Activated T-helper 1 cell treated with anti-CD3 and anti-CD28 coated beads, Interleukin-2, amount 50 U/mL, for 16 hours (primary cell): Measurements from ENCODE around the gene ELMO1.

Source experiments
- DNase-seq, 2 donors: peaks; one replicate each; pipeline ENCODE4 v3.0.0-alpha.2; 2020; ENCODE audit warnings: low read depth in 1 of 2, low spot score in 1 of 2

ELMO1 gene

DNA sequence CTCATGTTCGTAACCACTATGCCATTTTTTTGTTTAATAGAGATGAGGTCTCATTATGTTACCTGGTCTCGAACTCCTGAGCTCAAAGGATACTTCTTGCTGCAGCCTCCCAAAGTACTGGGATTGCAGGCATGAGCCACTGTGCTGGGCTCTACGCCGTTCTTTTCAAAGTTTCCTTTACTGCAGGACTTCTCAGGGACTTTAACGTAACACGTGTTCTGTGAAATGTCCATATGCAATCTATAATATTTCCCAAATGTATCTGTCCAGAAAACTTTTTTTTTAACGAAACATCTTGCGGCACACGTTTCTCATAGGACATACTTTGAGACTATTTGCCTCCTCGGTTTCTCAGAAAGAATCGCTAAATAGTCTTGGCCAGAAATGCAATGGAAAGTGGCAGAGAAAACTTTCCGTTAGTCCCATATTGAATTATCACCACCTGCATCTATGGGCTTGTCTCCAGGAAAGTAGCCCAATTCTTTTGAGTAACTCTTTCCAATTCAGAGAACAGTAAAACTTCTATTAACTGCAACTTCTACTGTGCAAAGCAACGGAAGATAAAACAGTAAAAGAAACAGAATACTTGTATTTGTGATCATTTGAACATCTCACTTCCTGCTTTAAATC lies 96.3 kb downstream of the ELMO1 start:
- DNase-seq, result no peak

DNA sequence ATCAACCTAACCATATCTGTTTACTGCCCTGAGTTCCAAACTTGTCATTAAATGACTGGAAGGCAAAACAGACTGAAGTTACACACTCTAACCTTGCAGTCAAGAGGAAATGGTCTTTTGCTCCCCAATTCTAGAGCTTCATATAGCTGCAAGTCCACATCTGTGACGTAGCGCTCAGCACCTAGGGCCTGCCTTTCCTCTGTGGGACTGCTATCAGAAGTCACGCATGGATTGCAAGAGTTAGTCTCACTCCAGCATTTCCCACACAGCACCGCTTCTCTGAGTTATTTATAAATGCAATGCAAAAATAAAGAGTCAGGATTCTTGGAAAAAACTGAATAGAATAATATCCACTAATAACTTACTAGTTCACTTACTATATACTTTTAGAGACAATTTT lies 96.9 kb downstream of the ELMO1 start:
- no peak for DNase-seq

DNA sequence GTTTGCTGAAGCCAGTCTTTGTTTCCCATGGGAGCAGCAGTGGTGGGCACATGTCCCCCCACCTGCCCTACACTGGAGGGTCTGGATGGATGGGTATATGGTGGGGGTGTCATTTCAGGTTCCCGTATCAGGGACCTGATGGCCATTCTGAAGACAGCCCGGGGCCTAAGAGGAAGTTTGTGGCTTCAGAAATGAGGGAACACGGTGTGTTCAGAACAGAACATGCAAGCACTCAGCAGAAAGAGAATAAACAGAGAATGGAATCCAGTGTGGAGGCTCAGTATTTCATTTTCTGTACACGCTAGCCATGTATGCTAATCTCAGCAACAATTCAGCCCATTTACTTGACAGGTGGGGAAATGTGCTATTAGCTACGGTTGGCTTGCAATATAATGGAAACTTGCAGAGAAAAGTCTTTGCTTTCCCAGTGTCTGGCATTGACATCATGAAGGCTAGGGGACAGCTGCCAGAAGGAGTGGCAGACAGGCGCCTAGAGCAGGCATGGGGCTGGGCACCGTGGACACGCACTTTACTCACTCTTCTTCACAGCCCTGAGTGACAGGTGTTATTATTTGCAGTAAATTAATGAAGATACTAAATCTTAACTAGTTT lies 98.6 kb downstream of the ELMO1 start:
- DNase-seq, result no peak

DNA sequence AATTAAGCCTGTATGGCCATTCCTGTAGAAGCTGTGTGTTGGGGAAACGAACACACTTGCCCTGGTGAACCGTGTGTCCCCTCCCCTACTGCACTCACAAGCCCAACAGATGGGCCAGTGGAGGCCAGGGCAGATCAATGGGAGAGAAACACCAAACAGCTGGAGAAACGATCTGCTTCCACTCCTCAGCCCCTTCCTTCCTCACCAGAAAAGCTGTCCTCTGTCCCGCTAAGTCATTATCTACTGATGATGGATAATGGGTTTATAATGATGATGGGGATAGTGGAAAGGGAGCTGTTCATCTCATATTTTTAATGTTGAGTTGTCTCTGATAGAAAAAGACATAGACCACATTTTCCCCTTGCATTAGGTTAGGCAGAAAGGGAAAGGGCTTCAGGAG lies 99.7 kb downstream of the ELMO1 start:
- DNase-seq, result no peak

DNA sequence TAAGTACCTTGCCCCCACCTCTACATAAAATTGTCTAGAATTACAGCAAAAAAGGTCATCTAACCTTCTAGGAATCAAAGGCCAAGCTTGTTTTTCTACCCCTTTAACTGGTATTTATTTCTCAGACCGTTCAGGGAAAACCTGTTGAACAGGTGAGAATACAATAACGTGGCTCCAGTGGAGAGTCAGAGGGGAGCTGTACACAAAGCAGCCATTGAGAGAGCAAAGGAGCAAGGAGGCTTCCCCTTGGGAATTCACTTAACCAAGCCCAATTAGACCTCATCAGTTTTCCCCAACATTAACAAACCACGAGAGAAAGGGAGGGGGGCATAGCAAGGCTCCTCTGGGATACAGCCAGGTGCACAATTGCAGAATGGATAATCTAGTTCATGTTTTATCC lies 101.9 kb downstream of the ELMO1 start:
- DNase-seq, result no peak

DNA sequence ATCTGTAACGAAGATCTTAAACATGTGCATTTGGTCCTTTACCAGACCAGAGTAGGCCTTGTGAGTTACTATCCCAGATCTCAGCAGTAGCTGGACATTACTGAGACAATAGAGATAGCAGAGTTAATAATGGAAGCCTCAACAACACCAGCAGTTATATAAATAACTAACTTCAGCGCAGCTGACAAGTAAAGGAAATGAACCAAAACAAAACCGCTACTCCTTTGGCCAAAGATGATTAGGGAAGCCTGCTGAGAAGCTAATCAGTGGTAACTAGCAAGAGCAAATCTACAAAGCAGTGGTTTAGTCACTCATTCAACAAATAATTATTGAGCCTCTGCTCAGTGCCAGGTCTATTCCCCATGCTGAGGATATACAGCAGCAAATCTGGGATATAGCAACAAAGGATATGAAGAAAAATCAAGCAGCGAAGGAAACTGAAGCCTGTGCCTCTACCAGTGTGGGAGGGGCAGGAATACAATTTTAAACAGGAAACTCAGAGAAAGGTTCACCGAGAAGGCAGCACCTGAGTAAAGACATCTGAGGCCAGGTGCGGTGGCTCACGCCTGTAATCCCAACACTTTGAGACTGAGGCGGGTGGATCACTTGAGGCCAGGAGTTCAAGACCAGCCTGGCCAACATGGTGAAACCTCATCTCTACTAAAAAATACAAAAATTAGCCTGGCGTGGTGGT lies 103.6 kb downstream of the ELMO1 start:
- DNase-seq, result no peak

DNA sequence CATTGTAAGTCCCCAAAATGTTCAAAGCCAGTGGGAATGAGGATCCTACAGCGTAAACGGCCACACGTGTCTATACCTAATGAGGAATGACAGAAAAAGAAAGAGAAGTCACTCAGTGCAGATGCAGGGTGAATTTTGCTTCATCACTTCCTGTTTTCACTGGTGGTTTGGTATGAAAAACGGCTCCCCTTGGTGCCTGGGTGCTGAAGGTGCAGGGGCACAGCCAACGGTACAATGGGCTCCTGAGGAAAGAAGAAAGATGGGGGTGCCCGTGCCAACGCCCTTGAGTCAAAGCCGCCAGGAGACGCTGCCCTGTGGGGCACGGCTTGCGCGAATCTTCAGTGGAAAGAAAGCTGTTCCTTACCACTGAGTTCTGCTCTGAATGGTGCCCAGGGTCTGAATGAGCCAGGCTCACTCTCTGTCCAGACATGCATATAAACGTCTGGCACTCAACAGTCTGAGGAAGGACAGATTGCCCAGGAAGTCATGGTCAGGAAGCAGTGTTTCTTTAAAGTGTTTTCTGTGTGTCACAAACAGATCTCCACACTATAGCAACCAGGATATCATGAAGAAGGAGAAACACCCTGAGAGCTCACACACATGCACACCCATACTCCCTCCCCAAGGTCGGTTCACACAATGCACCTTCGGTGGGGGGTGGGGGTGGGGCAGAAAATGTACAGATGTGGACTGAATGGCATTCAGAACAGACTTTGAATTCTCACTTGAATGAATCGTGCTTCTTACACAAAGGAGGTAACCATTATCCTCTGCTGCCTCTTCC lies 105.8 kb downstream of the ELMO1 start:
- DNase-seq, result peak; percentile 44 to 59

DNA sequence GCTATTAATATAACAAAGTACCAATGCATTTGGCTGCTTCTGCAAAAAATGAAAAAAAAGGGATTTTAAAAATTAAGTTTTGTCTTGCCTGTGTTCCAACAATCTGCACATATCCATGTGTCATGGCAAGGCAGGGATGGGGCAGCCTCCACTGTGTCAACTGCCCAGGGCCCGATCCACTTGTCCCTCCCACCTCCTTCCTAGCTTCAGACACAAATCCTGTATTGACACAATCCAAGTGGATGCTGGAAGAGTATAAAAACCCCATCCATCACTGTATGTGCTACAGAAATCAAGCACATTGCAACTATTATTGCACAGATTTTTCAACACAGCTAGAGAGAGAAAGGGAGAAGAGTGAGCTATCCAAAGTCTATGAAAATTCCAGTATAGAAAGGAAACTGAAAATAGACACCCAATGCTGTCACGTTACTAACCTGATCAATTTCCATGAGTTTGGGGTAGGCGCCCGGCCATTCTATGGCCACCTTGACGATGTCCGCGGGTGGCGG lies 106.4 kb downstream of the ELMO1 start:
- no peak for DNase-seq

DNA sequence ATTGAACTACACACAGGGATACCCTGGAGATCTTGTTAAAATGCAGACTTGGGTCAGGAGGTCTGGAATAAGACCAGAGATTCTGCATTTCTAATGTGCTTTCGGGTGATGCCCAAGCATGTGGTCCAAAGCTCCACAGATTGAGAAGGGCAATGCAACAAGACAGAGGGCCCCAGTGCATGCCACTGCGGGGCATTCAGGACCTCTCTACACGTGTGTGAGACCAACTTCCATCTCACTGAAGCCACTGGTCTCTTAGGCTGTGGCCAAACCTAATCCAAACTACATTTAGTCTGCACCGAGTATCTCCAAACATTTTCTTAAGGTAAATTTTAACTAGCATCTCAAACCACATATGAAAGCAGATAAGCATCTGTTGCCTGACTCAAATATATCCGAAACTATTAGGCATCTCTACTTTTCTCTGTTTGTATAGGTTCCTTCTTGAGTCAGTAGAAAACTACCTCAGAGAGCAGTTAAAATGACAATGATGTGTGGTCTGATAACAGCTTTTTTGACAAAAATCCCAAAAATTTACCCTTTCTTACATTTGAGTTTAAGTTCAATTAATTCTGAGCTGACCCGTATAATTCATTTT lies 107.5 kb downstream of the ELMO1 start:
- no peak for DNase-seq

DNA sequence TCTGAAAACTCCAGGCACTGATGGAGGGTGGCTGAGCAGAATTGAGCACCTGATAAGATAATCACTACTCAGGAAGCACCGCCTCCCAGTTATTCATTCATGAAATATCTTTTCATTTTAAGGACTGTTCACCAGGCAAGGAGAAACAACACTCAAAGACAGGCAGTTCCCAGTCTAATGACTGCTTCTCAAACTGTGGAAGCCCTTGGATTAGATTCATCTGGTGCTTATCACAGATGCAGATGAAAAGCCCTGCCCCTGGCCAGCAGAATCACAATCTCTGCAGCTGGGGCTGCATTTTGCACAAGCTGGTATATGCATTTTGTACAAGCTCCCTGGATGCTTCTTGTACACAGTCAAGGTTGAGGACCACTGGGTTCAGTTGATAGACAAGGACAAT lies 109.7 kb downstream of the ELMO1 start:
- no peak for DNase-seq

DNA sequence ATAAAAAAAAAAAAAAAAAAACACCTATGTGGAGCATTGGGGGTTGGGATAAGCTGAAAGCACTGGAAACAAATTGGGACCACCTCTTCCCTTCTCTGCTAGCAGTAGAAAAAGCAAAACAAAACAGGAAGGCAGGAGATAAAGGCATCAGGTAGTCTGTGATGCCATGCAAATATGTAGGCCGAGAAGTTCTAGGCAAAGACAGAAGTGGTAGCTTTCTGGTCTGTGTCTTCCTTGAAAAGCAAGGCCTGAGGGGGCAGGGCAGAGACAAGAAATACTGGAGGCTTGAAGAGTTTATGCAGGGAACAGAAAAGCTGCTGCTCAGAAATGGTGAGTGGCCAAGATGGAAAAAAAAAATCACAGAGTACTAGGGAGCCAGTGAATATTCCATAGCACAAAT lies 111.1 kb downstream of the ELMO1 start:
- DNase-seq, result no peak

DNA sequence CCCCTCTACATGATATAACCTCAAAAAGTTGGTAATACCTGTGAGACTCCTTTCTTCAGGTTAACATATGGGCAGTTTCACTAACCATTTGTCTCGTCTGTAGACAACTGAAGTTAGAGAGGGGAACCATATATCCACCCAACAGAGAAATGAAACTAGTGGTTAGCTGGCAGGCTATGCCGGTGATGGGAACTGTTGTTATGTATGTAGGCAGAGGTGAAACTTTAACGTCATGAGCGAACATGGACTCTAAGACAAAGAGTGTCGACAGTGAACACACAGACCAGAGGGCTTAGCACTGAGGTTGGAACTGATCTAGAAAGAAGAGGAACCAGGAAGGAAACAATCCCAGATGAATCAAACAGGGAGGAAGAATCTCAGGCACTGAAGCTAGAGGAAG lies 112.4 kb downstream of the ELMO1 start:
- DNase-seq, result no peak

DNA sequence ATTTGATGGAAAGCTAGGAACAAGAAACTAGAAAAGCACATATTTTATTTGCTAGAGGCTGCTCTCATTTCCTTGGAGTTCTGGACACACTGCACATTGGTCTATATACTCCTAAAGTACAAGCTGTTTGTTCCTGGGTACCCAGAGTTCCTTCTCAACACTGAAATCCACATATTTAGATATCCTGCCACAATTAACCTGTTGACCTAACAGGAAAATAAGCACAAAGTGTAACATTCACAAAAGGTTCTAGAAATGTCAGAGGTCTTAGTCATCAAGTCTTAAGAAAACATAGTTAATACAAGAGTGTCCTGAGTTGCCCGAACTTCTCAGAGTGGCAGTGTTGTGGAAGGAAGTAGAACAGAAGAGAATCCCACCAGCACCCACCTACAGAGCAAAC lies 115.6 kb downstream of the ELMO1 start:
- DNase-seq, result no peak

DNA sequence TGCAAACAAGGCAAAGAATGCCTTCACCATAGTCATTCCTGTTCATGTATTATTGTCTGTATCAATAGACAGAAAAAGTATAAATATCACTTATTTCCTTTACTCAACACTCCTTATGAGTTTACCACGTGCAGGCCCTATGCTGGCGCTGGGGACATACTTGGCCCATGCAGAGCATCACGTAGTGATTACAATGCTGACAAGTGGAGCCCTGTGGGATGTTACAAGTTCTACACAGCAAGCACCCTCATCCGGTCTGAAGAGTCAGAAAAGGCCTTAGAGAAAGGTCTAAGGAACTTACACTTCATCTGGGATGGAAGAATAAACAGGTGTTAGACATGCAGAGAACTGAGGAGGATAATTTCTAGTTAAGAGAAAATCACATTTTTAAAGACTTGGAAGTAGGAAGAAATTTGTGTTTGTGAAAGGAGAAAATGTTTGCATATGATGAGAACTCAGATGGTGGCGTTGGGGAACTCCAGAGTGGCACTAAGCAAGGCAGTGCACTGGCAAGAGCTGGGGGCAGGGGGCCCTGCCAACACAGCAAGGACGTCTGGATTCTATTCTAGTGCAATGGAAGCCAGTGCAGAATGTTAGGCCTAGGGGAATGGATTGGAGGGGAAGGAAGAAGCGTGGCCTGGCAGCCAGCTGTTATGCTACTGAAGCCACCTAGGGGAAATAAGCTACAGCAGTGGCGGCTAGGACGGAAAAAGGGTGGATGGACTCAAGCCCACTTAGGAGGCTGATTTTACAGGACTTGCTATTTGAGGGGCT lies 116.2 kb downstream of the ELMO1 start:
- DNase-seq, result no peak

DNA sequence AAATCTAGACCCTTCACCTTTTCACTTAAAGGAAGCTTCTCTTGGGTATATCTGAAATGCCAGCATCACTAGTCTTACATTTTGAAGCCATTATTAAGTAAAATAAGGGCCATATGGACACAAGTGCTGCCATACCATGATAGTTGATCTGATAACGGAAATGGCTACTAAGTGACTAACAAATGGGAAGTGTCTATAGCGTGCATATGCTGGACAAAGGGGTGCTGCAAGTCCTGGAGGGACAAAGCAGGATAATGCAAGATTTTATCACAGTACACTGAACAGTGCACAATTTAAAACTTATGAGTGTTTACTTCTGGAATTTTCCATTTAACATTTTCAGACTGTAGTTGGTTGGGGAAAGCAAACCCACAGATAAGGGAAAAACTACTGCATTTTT lies 117.9 kb downstream of the ELMO1 start:
- no peak for DNase-seq

DNA sequence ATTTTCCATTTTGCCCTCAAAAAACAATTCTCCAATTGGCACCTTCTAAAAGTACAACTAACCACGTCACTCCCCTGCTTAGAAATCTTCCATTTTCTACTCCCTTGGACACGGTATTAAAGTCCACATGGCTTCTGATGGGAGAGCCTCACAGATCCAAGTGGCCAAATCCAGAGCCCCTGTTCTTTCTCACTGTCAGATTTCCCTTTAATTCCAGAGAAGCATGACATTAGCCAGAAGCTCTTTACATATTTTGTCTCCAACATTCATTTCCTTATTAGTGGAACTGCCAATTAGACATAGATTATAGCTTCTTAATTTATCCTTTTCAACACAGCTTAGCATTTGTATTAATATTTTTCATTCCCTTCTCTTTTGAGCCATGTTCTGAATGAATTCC lies 118.7 kb downstream of the ELMO1 start:
- no peak for DNase-seq

DNA sequence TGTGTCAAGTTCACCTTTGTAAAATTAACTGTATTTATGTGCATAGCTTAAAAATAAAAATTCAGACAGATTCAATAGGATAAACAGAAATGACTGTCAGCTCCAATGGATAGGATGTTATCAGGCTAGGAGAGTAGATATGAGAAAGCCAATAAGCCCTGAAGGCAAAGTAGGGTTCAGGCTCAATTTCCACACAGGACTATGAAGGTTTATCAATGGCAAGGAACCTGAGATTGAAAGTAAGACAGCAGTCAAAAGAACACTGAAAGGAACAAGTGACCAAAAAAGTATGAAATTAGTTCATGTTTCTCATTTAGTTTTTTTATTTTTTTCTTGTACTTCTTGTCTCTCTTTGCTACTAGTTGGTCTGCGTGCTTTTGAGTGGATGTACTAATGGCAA lies 121.4 kb downstream of the ELMO1 start:
- DNase-seq, result no peak

DNA sequence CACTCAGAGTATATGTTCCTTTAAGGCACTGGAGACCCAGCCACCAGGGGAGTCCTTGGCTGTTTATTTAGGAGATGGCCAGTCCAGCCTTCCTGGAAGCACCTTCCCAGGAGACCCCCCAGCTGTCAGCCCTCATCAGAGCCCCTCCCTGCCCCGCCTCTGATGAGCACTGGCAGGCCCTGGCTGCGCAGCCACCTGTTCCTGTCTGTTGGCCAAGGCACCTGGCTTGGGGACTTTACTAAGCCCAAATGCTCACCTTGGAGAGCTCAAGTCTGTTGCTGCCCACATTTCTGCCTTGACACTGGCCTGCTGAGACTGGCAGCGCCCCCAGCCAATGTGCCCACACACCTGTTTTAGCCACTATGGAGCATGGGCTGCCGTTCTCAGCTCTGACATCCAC lies 124.7 kb downstream of the ELMO1 start:
- DNase-seq, result no peak

DNA sequence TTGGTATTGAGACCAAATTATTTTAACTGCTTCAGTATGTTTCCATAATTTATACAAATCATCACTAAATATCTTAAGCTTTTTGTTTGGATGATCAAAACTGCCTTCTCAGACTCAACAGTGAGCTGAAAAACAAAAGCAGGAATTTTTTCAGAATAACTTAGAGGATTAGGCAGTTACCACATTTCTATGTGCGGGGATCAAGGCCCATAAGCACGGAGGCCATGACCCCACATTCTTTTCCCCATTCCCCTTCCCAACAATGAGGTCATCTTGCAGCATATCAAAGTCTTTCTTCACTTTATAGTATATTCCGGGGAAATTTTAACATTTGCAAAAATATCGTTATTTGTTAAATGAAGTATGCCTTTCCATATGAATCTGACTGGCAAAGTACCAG lies 125.8 kb downstream of the ELMO1 start:
- DNase-seq, result no peak

DNA sequence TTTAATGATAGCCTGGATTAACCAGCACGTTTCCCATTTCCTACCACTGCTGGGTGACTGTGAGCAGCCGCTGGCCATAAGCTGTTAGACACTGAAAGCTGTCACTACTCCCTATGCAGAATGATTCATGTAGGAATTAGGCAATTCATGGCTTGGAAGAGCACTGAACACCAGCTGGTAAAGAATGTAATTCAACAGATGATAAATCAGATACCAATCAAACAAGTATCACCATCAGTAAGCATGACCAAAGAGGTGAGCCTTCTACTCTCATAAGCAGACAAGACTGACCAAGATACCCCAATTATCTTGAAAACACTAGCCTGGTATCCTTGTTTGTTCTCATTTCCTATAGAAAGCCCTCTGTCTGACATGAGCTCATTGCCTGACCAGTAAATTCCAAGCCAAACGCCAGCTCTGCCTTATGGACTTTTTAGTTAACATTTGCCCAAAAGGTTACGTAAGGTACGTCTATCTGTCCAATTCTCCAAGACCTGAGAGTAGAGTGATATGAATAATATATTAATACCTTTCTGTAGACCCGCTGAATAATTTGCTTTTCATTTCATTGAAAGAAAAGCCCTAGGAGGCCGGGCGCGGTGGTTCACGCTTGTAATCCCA lies 127.7 kb downstream of the ELMO1 start:
- DNase-seq, result no peak
